Activated CD8-positive, alpha-beta memory T cell treated with anti-CD3 and anti-CD28 coated beads for 48 hours (primary cell): ENCODE data around the gene EXD3.

Experiments
- DNase-seq, 3 experiments: peaks; one replicate each; pipeline ENCODE4 v3.0.0-alpha.2; 2020; ENCODE audit warnings: low read depth in 2 of 3, low spot score in 2 of 3

The EXD3 gene

DNA sequence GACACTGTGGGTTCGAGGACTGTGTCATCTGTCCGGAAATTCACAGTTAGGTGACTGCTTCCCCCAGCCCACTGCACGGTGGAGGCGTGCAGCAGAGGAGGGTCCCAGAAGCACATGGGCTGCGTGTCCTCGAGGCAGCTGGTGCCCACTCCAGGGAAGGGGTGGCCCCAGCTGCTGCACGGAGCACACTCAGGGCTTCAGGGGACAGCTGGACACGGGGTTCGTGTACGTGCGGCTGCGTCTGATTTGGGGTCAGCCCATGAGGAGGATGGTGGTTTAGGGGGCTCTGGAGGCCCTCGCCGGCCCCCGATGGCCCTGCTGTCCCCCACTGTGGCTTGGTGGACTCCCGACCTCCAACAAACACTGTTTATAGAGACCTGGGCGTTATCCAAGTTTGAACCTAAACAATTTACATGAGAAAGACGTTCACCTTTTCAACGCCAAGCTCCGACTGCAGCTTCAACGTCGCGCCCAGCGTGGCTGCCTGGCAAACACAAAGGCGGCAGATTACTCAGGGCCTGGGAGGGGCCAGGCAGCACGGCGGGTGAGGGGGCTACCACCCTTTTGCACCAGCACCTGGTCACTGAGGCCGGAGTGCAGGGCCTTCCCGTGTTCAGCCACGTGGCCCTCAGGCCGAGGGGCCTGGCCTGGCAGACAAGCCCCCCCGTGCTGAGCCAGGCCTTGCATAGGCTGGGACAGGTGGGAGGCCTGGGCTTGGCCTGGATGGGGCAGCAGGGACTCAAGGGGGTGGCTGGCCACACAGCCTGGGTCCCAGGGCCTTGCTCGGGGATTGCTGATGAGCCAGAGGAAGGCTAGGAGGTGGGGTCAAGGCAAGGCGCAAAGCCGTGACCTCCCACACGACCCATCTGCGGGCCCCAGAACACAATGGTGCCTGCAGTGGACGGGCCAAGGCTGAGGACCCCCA, 55.2 kb downstream of the EXD3 start:
- no peak for DNase-seq

DNA sequence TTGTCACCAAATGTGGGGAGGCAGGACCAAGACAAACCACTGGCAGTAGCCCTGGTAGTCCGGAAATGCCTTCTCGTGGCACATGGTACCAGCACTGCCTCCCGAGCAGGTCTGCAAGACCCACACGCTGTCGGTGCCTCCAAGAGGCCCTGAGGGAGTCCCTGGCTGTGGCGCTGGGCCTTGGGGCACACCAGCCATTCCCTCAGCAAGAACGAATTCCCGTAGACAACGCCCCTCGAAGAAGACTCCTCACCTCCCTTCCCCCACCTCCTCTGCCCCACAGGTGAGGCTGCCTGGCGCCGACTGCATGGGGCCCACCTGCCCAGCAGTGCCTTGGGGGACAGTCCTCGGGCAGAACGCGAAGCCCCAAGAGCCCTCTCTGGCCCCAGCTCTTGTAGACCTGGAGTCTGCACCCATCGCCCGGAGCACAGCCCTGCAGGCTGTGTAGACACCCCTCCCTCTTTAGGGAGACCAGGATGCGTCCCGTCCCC, 56.0 kb downstream of the EXD3 start:
- no peak for DNase-seq

DNA sequence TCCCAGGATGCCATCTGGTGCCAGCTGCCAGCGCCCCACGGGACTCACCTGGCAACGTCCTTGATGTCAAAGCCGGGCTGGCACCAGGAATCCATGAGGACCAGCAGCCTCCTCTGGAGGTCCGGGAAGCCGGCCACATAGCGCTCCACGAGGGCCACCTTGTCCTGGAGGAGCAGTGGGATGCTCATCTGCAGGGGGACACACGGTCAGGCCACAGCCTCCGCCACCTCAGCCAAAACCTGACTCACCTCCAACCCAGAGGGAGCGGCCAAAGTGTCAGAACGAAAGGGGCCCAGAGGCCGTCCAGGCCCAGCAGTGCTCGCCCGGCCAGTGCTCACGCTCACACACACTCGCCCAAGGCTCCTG, 56.5 kb downstream of the EXD3 start:
- no peak for DNase-seq

- DNase-seq, result no peak
These were observed 57.2 kb downstream of the EXD3 start for GRCh38 chr9:137365552-137366444.

DNA sequence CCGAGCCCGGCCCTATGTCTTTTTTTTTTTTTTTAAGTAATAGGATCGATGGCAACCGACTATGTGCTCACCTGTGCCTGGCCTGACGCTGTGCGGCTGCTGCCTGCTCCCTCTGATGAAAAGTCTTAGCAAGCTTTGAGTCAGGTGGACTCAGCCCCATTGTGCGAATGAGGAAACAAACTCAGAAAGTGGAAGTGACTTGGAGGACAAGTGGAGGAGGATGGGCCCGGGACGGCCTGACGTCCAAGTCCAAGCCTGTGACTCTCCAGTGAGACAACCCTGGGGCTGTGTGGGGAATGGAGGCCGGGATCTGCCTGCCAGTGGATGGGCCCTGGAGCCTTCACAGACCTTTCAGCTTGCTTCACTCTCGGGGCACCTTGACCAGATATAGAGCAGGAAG, 57.9 kb downstream of the EXD3 start:
- no peak for DNase-seq

- DNase-seq, result no peak
These were observed 63.1 kb downstream of the EXD3 start for GRCh38 chr9:137359850-137360249.

DNA sequence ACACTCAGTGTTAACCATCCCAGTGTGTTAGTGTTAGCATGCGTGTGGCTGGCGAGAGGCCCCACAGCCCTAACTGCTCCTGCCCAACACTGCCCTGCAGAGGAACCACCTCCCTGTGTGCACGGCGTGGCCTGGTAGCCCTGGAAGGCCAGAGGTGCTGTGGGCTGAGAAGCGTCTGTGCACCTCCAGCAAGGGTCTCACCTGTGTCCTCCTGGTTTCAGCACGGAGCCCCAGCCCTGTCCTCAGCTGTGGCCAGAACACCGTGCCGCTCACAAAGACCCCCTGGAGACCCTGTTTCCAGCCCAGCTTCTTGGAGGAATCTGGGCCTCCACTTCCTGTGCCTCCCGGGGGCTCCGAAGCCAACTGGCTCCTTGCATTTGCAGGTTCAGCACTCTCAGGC, 64.8 kb downstream of the EXD3 start:
- no peak for DNase-seq

DNA sequence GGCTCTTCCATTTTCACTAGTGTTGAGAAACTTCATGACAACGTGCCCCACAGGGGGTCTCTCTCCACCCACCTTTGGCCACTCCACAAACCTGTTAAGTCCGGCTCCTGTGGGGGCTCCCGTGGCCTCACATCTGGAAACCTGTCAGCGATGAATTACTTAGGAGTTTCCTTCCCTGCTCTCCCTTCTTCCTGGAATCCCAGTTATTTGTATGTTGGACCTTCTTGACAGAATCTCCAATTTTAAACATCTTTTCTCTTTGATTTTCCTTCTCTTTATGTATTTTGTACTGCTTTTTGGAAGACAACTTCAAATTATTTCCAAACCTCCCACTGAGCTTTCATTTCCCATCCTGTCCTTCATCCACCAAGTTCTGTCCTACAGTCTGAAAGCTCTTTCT, 65.8 kb downstream of the EXD3 start:
- DNase-seq, result no peak

DNA sequence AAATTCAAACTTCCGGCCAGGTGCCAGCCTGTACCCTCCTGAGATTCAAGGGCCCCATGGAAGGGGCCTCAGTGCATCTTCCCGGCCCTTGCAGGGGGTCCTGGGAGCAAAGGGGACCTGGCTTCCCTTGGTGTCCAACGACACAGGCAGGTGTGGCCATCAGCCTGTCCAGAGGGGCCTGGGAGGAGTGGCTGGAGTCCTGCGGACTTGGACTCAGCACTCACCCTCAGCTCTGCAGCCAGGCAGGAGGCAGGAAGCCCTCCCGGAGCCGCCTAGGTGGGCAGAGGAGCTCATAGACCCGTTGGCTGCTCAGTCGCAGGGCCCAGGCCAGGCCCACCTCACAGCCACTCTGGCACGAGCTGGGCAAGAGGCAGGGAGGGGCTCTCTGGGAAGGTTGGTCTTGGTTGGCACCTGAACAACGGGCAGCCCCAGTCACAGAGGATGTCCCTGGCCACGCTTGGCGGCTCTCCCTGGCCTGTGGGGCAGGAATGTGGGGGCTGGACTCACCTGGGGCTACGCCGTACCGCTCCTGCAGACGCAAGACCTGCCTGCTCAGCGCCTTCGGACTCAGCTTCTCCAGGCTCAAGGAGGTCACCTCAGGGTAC, 67.1 kb downstream of the EXD3 start:
- DNase-seq, result no peak

DNA sequence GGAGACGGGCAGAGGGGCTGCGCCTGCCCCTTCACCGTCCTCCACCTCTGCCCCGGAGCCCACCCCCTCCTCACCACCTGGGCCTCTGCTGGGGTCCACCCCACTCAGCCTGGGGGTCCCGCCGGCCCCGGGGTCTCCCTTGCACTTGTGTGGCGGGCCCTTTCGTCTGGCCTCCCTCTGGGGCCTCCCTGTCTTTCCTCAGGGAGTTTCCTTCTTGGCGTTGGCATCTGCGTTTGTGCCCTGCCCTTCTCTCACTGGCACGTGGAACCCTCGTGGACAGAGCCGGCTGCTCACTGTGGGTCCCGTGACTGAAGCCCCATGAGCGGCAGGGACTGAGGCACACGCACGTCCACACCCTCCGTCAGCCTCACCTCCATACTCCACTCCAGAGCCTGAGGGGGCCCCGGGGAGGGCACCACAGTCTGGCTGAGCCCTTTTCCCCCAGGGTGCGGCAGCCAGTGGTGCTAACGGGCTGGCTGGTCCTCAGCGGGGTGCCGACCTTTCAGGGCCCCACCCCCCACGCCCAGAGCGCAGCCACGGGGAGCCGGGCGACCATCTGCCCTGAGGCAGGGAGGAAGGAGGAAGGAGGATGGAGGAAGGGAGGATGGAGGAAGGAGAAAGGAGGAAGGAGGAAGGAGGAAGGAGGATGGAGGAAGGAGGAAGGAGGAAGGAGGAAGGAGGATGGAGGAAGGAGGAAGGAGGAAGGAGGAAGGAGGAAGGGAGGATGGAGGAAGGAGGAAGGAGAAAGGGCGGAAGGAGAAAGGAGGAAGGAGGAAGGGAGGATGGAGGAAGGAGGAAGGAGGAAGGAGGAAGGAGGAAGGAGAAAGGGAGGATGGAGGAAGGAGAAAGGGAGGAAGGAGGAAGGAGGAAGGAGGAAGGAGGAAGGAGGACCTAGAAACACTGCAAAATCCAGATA, 67.9 kb downstream of the EXD3 start:
- DNase-seq, result no peak

DNA sequence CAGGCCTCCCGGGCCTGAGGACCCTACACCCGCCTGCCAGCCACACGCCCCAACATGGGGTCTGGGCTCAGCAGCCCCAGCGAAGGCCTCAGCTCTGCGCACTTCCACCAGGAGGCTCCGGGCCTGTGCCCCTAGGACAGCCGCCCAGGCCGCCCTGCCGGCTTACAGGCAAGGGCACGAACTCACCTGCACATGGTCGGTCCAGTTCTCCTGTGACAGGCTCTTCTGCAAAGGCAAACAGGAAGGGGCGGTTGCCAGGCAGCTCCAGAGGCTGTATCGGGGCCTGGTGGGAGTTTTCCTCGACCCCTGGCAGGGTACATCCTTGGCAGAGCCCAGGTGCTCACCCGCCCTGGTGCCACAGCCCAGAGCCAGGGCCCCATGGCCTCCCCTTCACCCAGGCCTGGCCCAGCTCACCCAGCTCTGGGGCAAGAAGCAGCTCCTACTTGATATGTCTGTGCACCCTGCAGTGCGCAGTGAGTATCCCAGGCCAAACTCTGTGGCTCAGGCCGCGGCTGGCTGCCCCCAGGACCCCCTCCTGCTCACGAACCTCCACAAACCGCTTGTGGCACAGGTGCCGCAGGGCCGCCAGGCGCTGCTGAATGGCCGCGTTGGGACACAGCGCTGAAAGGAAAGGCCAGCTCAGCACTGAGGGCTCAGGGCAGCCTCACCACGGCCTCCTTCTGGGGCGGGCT, 68.7 kb downstream of the EXD3 start:
- DNase-seq, result no peak

GRCh38 chr9:137353223-137354152, 69.5 kb downstream of the EXD3 start:
- DNase-seq, result no peak

GRCh38 chr9:137352511-137353222, 70.3 kb downstream of the EXD3 start:
- DNase-seq, result no peak

- no peak for DNase-seq
These were observed 71.0 kb downstream of the EXD3 start for GRCh38 chr9:137351781-137352501.

- no peak for DNase-seq
These were observed 72.0 kb downstream of the EXD3 start for GRCh38 chr9:137350696-137351584.

DNA sequence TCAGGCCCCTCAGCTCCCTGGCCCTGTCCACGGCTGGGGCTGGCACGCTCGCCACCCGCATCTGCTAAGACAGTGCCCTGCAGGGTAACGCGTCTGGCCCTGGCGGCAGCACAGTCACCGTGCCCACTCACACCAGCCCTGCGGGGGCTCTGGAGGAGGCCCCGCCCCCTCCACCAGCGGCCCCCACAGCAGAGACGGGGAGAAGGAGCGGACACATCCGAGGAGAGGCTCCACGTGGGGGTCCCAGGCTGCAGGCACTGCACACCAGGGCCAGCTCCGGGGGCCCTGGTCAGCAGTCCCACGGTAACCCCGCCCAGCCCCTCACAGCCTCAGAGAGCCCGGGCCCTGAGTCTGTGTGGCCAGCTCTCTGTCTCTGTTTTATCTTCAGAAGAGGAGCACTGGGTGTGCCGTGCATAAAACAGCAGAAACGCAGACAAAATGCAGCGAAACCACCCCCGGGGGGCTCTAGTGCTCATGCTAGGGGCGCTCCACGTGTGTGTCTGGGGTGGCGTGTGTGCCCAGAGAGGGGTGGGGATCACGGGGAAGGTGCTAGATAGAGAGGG, 73.4 kb downstream of the EXD3 start:
- no peak for DNase-seq
